Measurements from ENCODE around the gene EFCAB11. TPM values are rescaled to one million over a fixed set of nuclear protein-coding genes. Genes with fewer than 3 reads are reported as not detected.

Gene EFCAB11
- total and polyA plus RNA-seq, 2 of the 4 experiments (the other 2 are of a cell fraction) = 2.2 to 5.3 TPM

DNA sequence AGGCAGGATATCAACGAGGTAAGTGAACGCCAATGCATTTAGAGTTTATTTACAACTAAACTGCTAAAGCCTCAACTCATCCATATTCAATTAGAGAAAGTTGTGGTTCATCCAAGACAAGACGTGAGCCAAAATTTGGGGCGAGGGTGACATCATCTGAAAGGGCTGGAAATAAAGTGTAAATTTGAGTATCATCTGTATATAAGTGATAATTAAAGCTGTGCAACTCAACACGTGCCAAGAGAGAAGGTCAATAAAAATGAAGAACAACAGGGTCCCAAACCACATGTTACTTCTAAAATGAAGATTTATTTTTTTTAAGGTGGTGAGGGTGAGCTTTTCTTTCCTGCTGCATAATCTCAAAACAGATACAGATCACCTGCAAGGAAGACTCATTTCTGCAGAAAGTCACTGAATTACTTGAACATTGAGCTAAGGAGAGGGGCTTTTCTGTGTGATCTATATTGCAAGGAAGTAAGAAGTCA is 203.6 kb downstream of the EFCAB11 start:
- Histone ChIP-seq H3K27me3 (ENCODE audit: control insufficient read depth, insufficient read depth, low read length) (no peaks in the 10 kb centered on the region), H3K4me1 (ENCODE audit: control insufficient read depth, insufficient read depth, low read length) (peaks cover 2% of the 10 kb centered on the region; the same call in 1 of the 2 replicates), H2BK20ac (ENCODE audit: low read depth, low read length) (peak overlapping the region; percentile 15; the same call in 1 of the 2 replicates), H3K4ac (ENCODE audit: low read depth, low read length) (no peak overlapping the region; the same call in 1 of the 2 replicates), H3K27ac (ENCODE audit: insufficient read depth, low read length) (no peak overlapping the region), H3K36me3 (ENCODE audit: control insufficient read depth, insufficient read depth, low read length) (no peaks in the 10 kb centered on the region), H2AK9ac (replicated peaks; ENCODE audit: low read depth, low read length, poor library complexity) (no peak overlapping the region), H4K91ac (ENCODE audit: insufficient read depth, low read depth, low read length) (no peak overlapping the region), H3K4me2 (ENCODE audit: low read depth, low read length) (no peak overlapping the region), H3K18ac (ENCODE audit: low read depth, low read length) (no peak overlapping the region), H2BK5ac (ENCODE audit: low read depth, low read length, poor library complexity, severe bottlenecking) (no peak overlapping the region), H3K9me1 (ENCODE audit: insufficient read depth, low read length) (no peaks in the 10 kb centered on the region), H3K9ac (ENCODE audit: low read depth, low read length) (no peak overlapping the region), H3K14ac (replicated peaks; ENCODE audit: low read depth, low read length) (no peak overlapping the region), H2BK15ac (ENCODE audit: low read depth, low read length) (no peak overlapping the region), H3K56ac (ENCODE audit: extremely low read depth, insufficient read depth, low read length) (no peak overlapping the region), H3K23ac (ENCODE audit: low read depth, low read length) (0 out of 2 replicates have a peak overlapping the region, but pooled peaks have one; percentile 14), H3K4me3 (ENCODE audit: insufficient read depth, low read depth, low read length) (no peak overlapping the region), H2AFZ (replicated peaks; ENCODE audit: low read length, poor library complexity) (no peak overlapping the region), H2BK120ac (ENCODE audit: low read depth, low read length) (no peak overlapping the region), H4K8ac (ENCODE audit: low read depth in 2 of 2, low read length in 2 of 2) (no peak overlapping the region), H3K9me3 (ENCODE audit: control insufficient read depth, insufficient read depth, low read length) (peaks cover 5% of the 10 kb centered on the region; the same call in 1 of the 2 replicates), H2AK5ac (ENCODE audit: low read depth, low read length) (no peak overlapping the region), H4K20me1 (ENCODE audit: insufficient read depth, low read length) (no peaks in the 10 kb centered on the region), H4K5ac (ENCODE audit: low read depth, low read length) (no peak overlapping the region), H3K79me1 (ENCODE audit: low read depth in 1 of 2, low read length in 2 of 2) (no peaks in the 10 kb centered on the region)
- no TSS peak for BruUV-seq (replicated peaks)
- WGBS, 2 experiments (ENCODE audit: extremely low coverage in 2 of 2, insufficient read length in 1 of 2) = no CpG with 5 or more reads among the region's 5 CpGs
- intact Hi-C loops (cut with micrococcal nuclease) = no loop called here
- ATAC-seq (ENCODE audit: low read depth) = no peak
- POLR2A ChIA-PET (ENCODE audit: unreplicated experiment) = no interaction called here
- in situ Hi-C loops (cut with MboI; ENCODE audit: low sequenced_read_pairs) = loop anchor here (25.0 kb wide), 1 partner anchor 714 kb away; no protein-coding TSS in a partner anchor
- dilution Hi-C loops (cut with HindIII; ENCODE audit: low sequenced_read_pairs, unreplicated experiment) = no loop called here
- DNase-seq = no peak
- no peak for TF ChIP-seq SMC3 (IDR thresholded peaks at IDR 0.05; ENCODE audit: low read depth, low read length)
- TF ChIP-seq, protein P1, sequence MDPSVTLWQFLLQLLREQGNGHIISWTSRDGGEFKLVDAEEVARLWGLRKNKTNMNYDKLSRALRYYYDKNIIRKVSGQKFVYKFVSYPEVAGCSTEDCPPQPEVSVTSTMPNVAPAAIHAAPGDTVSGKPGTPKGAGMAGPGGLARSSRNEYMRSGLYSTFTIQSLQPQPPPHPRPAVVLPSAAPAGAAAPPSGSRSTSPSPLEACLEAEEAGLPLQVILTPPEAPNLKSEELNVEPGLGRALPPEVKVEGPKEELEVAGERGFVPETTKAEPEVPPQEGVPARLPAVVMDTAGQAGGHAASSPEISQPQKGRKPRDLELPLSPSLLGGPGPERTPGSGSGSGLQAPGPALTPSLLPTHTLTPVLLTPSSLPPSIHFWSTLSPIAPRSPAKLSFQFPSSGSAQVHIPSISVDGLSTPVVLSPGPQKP (IDR thresholded peaks at IDR 0.05; ENCODE audit: borderline replicate concordance, low read depth, low read length) = no peak
- TF ChIP-seq CEBPB (IDR thresholded peaks at IDR 0.05; ENCODE audit: low read depth, low read length) = no peak
- TF ChIP-seq, protein P2, sequence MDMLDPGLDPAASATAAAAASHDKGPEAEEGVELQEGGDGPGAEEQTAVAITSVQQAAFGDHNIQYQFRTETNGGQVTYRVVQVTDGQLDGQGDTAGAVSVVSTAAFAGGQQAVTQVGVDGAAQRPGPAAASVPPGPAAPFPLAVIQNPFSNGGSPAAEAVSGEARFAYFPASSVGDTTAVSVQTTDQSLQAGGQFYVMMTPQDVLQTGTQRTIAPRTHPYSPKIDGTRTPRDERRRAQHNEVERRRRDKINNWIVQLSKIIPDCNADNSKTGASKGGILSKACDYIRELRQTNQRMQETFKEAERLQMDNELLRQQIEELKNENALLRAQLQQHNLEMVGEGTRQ (IDR thresholded peaks at IDR 0.05; ENCODE audit: low read depth, low read length) = no peak
- no peak for TF ChIP-seq FOS (IDR thresholded peaks at IDR 0.05; ENCODE audit: low read depth, low read length)
- TF ChIP-seq RFX5 (IDR thresholded peaks at IDR 0.05; ENCODE audit: low read depth, low read length) = no peak
- no peak for TF ChIP-seq MAFK (IDR thresholded peaks at IDR 0.05; ENCODE audit: low read depth, low read length)
- TF ChIP-seq MAZ (IDR thresholded peaks at IDR 0.05; ENCODE audit: borderline replicate concordance, low read depth, low read length) = no peak
- TF ChIP-seq POLR2A (IDR thresholded peaks at IDR 0.05; ENCODE audit: low read depth, low read length) = no peak
- no peak for TF ChIP-seq MXI1 (IDR thresholded peaks at IDR 0.05; ENCODE audit: borderline replicate concordance, low read depth, low read length)
- no peak for TF ChIP-seq RAD21 (IDR thresholded peaks at IDR 0.05; ENCODE audit: low read length)
- TF ChIP-seq, protein P3, sequence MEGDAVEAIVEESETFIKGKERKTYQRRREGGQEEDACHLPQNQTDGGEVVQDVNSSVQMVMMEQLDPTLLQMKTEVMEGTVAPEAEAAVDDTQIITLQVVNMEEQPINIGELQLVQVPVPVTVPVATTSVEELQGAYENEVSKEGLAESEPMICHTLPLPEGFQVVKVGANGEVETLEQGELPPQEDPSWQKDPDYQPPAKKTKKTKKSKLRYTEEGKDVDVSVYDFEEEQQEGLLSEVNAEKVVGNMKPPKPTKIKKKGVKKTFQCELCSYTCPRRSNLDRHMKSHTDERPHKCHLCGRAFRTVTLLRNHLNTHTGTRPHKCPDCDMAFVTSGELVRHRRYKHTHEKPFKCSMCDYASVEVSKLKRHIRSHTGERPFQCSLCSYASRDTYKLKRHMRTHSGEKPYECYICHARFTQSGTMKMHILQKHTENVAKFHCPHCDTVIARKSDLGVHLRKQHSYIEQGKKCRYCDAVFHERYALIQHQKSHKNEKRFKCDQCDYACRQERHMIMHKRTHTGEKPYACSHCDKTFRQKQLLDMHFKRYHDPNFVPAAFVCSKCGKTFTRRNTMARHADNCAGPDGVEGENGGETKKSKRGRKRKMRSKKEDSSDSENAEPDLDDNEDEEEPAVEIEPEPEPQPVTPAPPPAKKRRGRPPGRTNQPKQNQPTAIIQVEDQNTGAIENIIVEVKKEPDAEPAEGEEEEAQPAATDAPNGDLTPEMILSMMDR (conservative IDR thresholded peaks at IDR 0.05; ENCODE audit: low read depth, low read length) = no peak
- no peak for TF ChIP-seq RCOR1 (IDR thresholded peaks at IDR 0.05; ENCODE audit: insufficient replicate concordance, low read length)
- no peak for TF ChIP-seq BHLHE40 (IDR thresholded peaks at IDR 0.05; ENCODE audit: low read depth, low read length)
- TF ChIP-seq NFE2L2 (IDR thresholded peaks at IDR 0.05; ENCODE audit: low read depth, low read length) = no peak
- TF ChIP-seq CHD1 (IDR thresholded peaks at IDR 0.05; ENCODE audit: low read depth, low read length) = no peak
- CTCF ChIA-PET = no interaction called here
